Upper lobe of left lung (tissue), 4 donors: ENCODE measurements around the gene ALG9.

Experiments used
- CTCF ChIP-seq, 6 experiments: fragments of 450-650 bp in 4 of 6; fragments of 200-600 bp in 2 of 6; sonication (generic) in 2 of 6; IDR thresholded peaks; one replicate each; pipeline ENCODE4 v1.5.1; 2016 to 2019; ENCODE audit warnings: antibody characterized with exemption in 6 of 6
- EP300 ChIP-seq, 4 donors: sonication (generic); formaldehyde crosslinking; IDR thresholded peaks; one replicate each; pipeline ENCODE4 v1.5.1; 2017; ENCODE audit warnings: antibody characterized with exemption in 4 of 4, control low read depth in 2 of 4
- POLR2A ChIP-seq, 4 donors: fragments of 450-650 bp; IDR thresholded peaks; one replicate each; pipeline ENCODE4 v1.5.1; 2016 to 2017; ENCODE audit warnings: antibody characterized with exemption in 4 of 4, mild to moderate bottlenecking in 2 of 4
- POLR2AphosphoS5 ChIP-seq, 2 donors: sonication (generic); formaldehyde crosslinking; IDR thresholded peaks; one replicate each; pipeline ENCODE4 v1.5.1; 2017; ENCODE audit warnings: antibody characterized with exemption in 2 of 2

GRCh38 chr11:111801135-111801534 is 70.2 kb downstream of the ALG9 start:
- TF ChIP-seq CTCF (IDR thresholded peaks at IDR 0.05) (no peak), POLR2AphosphoS5 (IDR thresholded peaks at IDR 0.05) (no peak), EP300 (IDR thresholded peaks at IDR 0.05) (no peak), POLR2A (IDR thresholded peaks at IDR 0.05) (no peak)
